ENCODE results near the gene FRMD1. TPM values are rescaled to one million over a fixed set of nuclear protein-coding genes. Genes with fewer than 3 reads are reported as not detected.

The FRMD1 gene
- total RNA-seq, 4 donors from 2014 or later = 35.4 to 86.4 (median 47.7) TPM

- Histone ChIP-seq H3K4me3 (no peak overlapping the region), H3K9me3 (no peaks in the 10 kb centered on the region), H3K4me1 (peaks cover 0 to 4% (median 0%) of the 10 kb centered on the region in 4 donors), H3K36me3 (no peaks in the 10 kb centered on the region), H3K27me3 (no peaks in the 10 kb centered on the region), H3K27ac (no peak overlapping the region)
- in situ Hi-C loops (cut with MboI; ENCODE audit: low pct_ligation_motif_present in 1 of 4, low pct_unique_long_range_greater_than_20kb in 1 of 4, low sequenced_read_pairs in 3 of 4) (no loop called here), intact Hi-C loops (cut with DNase I; ENCODE audit: low total_unique reads) (no loop called here)
- WGBS, 2 donors (ENCODE audit: low coverage in 1 of 2) = 93 to 100% methylated on average over 1 to 6 of the region's 6 CpGs
- no peak for DNase-seq
- TF ChIP-seq POLR2A (IDR thresholded peaks at IDR 0.05) = no peak
- TF ChIP-seq POLR2AphosphoS5 (IDR thresholded peaks at IDR 0.05) = no peak
Observed at GRCh38 chr6:168111911-168112310, 32.9 kb upstream of the FRMD1 start.

GRCh38 chr6:168110437-168110836 is 31.4 kb upstream of the FRMD1 start:
- no peaks in the 10 kb centered on the region for H3K9me3 ChIP-seq
- no peaks in the 10 kb centered on the region for H3K36me3 ChIP-seq
- intact Hi-C loops (cut with DNase I; ENCODE audit: low total_unique reads) = no loop called here
- DNase-seq = no peak
- WGBS, 2 donors (ENCODE audit: low coverage in 1 of 2) = 37 to 67% methylated on average over 3 of the region's 3 CpGs
- no peaks in the 10 kb centered on the region for H3K27me3 ChIP-seq
- in situ Hi-C loops (cut with MboI; ENCODE audit: low pct_ligation_motif_present in 1 of 4, low pct_unique_long_range_greater_than_20kb in 1 of 4, low sequenced_read_pairs in 3 of 4) = no loop called here
- no peak overlapping the region for H3K4me3 ChIP-seq
- H3K27ac ChIP-seq = no peak overlapping the region
- peaks cover 0 to 4% (median 0%) of the 10 kb centered on the region in 4 donors for H3K4me1 ChIP-seq
- no peak for TF ChIP-seq POLR2AphosphoS5 (IDR thresholded peaks at IDR 0.05)
- TF ChIP-seq EP300 (IDR thresholded peaks at IDR 0.05; ENCODE audit: low read depth) = no peak
- TF ChIP-seq CTCF (IDR thresholded peaks at IDR 0.05) = no peak
- no peak for TF ChIP-seq POLR2A (IDR thresholded peaks at IDR 0.05)

GRCh38 chr6:168109171-168109570 is 30.2 kb upstream of the FRMD1 start:
- Histone ChIP-seq H3K27me3 (no peaks in the 10 kb centered on the region), H3K36me3 (no peaks in the 10 kb centered on the region), H3K9me3 (no peaks in the 10 kb centered on the region), H3K27ac (no peak overlapping the region), H3K4me3 (no peak overlapping the region), H3K4me1 (peaks cover 0 to 4% (median 0%) of the 10 kb centered on the region in 4 donors)
- no peak for DNase-seq
- intact Hi-C loops (cut with DNase I; ENCODE audit: low total_unique reads) (no loop called here), in situ Hi-C loops (cut with MboI; ENCODE audit: low pct_ligation_motif_present in 1 of 4, low pct_unique_long_range_greater_than_20kb in 1 of 4, low sequenced_read_pairs in 3 of 4) (no loop called here)
- no peak for TF ChIP-seq EP300 (IDR thresholded peaks at IDR 0.05; ENCODE audit: low read depth)
- TF ChIP-seq CTCF (IDR thresholded peaks at IDR 0.05) = no peak
- no peak for TF ChIP-seq POLR2A (IDR thresholded peaks at IDR 0.05)
- no peak for TF ChIP-seq POLR2AphosphoS5 (IDR thresholded peaks at IDR 0.05)
- WGBS, 2 donors (ENCODE audit: low coverage in 1 of 2) = 90 to 100% methylated on average over 1 to 12 of the region's 12 CpGs

GRCh38 chr6:168107191-168107983 is 28.4 kb upstream of the FRMD1 start:
- 71 to 90% methylated on average over 1 to 8 of the region's 8 CpGs for WGBS, 2 donors (ENCODE audit: low coverage in 1 of 2)
- H3K27me3 ChIP-seq = peaks cover 3% of the 10 kb centered on the region
- in situ Hi-C loops (cut with MboI; ENCODE audit: low pct_ligation_motif_present in 1 of 4, low pct_unique_long_range_greater_than_20kb in 1 of 4, low sequenced_read_pairs in 3 of 4) (no loop called here), intact Hi-C loops (cut with DNase I; ENCODE audit: low total_unique reads) (no loop called here)
- peaks cover 0 to 4% (median 0%) of the 10 kb centered on the region in 4 donors for H3K4me1 ChIP-seq
- no peak overlapping the region for H3K4me3 ChIP-seq
- no peak overlapping the region for H3K27ac ChIP-seq
- no peaks in the 10 kb centered on the region for H3K36me3 ChIP-seq
- H3K9me3 ChIP-seq = no peaks in the 10 kb centered on the region
- TF ChIP-seq POLR2A (IDR thresholded peaks at IDR 0.05) = no peak
- no peak for TF ChIP-seq CTCF (IDR thresholded peaks at IDR 0.05)
- no peak for TF ChIP-seq EP300 (IDR thresholded peaks at IDR 0.05; ENCODE audit: low read depth)
- TF ChIP-seq POLR2AphosphoS5 (IDR thresholded peaks at IDR 0.05) = no peak
- DNase-seq = no peak

Measured in transverse colon (tissue), 4 donors.